GM21367 (cell line): Measurements from ENCODE around the gene GSE1.

Experiments used
- ATAC-seq: cut with Tn5 transposase; IDR thresholded peaks from one replicate; pipeline ENCODE4 v1.9.1; 2021; ENCODE audit not compliant: unreplicated experiment

Gene GSE1

GRCh38 chr16:85616607-85617321 is 3.6 kb downstream of the GSE1 start:
- no peak for ATAC-seq

DNA sequence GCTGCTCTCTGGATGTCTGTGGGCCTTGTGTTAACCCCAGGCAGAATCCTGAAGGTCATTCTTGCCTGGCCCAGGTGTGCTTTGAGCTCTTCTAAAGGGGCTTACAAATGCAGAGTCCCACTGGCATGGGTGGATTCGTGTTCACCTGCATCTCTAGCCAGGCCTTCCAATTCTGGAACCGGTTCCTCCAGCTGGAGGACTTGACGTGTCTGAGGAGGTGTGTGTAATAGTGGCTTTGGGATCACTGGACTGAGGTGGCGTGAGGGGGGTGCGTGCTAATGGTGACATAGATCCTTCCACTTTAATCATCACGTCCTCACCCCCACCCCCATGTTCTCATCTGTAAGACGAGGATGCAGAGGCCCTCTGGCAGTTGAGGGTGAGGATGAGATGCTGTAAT is 4.8 kb downstream of the GSE1 start:
- no peak for ATAC-seq

DNA sequence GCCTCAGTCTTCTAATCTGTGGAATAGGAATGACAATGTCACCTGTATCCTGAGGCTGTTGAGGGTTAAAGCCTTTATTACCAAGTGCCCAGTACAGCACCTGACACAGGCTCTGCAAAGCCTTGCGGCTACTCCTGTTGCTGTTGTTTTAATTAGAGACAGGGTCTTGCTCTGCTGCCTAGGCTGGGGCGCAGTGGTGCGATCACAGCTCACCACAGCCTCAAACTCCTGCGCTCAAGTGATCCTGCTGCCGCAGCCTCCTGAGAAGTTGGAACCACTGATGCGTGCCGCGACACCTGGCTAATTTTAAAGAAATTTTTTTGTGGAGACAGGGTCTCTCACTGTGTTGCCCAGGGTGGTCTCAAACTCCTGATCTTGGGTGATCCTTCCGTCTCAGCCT is 5.4 kb downstream of the GSE1 start:
- no peak for ATAC-seq

DNA sequence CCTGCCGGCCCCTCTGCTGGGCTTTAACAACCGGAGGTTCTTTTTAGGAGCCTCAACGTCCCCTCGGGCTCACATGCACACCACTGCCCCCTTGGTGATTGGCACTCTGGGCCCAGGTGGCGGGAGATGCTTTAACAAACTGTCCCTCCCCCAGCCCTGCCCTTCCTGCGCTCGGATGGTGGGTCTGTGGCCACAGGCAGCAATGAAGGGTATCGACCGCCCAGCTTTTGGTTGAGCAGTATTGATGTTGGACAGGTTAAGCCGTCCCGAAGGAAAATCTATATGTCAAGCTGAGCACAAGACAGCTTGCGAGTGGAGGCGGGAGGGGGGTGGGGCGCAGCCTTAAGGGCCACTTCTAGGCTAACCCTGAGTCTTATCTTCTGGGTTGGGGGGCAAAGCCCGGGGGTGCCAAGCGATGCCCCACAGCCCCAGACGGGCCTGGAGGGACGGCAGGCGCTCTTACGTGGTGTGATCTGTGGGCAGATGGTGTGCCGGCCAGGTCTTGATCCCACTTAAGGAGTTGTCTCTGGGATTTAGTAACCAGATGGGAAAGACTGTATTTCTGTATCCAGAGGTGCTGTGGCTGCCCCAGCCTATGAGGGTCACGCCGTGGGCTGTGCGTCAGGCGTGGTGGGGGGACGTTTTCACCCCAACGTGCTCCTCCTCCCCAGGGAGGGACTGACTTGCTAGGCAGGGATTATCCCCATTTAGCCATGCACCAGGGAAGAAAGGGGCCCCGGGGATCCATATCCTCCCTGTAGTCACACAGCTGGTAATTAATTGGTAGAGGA is 6.2 kb downstream of the GSE1 start:
- no peak for ATAC-seq

DNA sequence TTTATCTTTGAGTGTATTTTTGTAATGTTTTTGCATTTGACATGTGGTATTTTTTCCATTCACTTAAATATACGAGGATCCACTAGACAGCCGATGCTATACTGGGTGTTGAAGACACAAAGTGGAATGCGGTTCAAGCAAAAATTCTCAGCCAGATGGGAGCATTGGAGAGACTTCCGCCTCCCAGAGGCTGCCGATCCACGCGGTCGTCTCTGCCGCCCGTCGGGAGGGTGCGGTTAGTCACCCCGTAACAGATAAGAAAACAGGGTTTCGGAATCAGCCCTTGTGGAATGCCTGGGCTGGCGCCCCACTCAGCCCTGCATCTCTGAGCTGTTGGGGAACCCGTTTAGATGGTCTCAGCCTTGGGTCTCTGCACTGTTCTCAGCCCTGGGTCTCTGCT is 7.3 kb downstream of the GSE1 start:
- ATAC-seq: no peak

DNA sequence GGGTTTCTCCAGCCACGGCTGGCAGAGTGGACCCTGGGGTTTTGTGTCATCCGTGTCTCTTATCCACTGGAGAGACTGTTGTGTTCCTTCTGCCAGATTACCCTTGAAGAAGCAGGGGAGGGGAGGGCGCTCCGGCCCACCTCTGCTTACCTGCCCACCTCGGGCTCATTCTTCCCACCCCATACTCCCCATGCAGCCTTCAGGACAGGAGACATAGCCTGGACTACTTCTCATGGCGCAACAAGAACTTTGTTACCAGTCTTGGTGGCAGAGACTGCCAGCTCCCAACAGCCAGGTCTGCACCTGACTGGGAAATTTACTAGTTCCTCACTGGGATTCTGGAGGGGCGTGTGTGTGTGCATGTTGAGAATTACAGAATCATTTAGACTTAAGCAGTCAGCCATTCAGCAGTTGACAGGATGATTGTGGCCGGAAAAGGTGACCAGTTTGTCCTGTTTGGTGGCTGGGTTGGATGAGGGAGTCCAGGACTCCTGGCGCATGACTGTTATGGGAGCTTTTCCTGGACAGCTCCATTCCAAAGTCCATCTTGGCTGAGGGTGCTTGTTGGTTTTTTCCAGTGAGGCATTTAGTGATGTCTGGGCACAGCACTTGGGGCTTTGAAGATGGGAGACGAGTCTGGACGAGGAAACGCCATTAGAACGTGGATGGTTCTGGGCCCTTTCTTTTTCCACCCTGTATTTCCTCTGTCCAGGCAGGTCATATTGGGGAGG is 8.7 kb downstream of the GSE1 start:
- no peak for ATAC-seq

DNA sequence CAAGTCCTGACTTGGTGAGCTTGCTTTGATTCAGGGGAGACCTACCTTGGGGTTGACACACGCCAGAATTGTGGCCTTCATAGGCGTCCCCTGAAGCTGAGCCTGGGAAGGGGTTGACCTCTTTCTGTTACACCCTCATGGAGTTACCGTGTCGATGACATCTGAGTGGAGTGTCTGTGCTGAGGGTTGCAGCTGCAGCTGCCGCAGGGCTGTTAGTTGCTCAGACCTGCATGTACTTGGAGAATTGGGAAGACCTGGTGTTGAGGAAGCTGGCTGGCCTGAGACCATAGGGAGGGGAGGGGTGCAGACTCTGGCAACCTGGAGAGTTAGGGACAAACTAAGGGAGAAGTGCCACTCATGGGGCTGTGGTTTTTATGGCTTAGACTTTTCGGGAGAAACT is 9.6 kb downstream of the GSE1 start:
- no peak for ATAC-seq

GRCh38 chr16:85623250-85623649 is 10.1 kb downstream of the GSE1 start:
- ATAC-seq: no peak

- no peak for ATAC-seq
These were observed 11.0 kb downstream of the GSE1 start for GRCh38 chr16:85623997-85624601.

DNA sequence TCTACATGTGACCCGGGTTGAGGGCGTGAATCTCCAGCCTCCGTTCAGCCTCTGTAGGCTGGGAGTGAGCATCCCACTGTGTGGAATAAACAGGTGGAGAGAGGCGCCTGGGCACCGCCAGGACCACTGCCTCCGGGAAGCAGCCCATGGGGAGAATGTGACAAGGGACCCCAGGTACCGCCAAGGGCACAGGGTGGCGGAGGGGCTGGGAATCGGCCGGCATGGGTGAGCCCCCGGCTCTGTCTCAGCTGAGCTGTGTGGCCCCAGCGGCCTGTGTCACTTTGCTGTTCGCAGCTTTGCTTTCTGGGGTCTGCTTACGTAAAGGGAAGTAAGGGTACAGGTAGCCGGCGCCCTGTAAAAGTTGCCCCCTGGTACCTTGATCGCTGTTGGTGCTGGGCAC is 11.5 kb downstream of the GSE1 start:
- ATAC-seq: no peak

DNA sequence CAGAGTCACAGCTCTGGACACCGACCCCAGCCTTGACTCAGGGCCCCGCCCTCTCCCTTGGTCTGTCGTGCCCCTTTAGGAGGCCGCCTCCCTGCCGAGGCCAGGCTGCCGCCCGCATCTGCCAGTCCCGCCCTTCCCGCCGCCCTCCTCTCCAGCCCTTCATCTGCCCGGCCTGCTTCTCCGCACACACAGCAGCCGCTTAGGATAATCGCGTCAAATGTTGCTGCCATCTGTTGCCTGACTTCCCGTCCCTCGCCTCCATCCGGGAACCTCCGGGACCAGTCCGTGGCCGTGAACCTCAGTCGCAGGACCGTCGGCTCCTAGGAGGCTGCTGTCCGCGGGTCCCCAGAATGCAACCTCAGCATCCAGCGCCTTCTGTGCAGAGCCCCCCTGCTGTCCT is 11.9 kb downstream of the GSE1 start:
- no peak for ATAC-seq

GRCh38 chr16:85625485-85626117 is 12.5 kb downstream of the GSE1 start:
- ATAC-seq: no peak

GRCh38 chr16:85626191-85626981 is 13.3 kb downstream of the GSE1 start:
- no peak for ATAC-seq

DNA sequence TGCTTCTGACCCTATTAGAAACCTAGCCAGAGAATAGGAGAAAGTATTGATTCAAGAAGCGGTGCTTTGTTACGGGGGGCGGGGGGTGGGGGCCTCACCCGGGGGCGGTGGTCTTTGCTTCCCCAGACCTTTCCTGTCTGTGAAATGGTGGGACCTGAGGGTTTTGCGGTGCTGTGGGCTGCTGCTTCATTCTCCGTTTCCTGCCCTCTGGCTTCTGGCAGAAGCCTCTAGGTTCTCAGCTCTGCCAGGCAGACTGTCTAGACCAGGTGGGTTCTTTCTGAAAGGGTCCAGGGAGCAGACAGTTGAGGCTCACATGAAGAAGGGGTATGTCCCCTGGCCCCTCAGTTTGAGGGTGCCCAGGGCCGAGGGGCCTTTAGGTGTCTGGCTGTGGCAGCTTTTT is 14.0 kb downstream of the GSE1 start:
- no peak for ATAC-seq

- ATAC-seq: no peak
These were observed 14.6 kb downstream of the GSE1 start for GRCh38 chr16:85627526-85628264.

DNA sequence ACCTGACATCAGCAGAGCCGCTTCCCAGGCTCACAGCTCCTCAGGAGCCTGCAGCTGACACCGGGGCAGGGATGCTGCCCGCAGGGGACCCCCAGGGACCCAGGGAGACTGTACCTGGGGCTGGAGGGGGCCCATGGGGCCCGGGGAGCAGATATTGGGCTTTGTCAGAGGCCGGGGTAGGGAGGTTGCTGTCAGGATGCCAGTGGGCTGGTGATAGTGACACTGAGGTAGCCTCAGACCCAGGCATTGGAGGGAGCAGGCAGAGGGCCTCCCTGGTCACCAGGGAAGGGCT is 15.1 kb downstream of the GSE1 start:
- no peak for ATAC-seq

DNA sequence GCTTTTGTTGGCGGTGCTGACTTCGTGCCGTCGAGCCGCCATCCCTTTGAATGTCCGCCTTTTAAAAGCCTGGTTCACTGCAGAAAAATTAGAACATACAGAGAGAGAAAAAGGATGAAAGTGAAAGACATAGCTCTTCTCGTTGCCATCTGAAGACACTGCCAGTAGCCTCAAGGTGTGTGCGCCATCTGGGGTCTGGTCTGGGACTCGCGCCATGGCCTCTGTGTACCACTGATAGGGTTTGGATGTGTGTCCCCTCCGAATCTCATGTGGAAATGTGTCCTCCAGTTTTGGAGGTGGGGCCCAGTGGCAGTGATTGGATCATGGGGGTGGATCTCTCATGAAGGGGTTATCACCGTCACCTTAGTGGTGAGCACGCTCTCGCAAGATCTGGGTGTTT is 15.5 kb downstream of the GSE1 start:
- ATAC-seq: no peak

DNA sequence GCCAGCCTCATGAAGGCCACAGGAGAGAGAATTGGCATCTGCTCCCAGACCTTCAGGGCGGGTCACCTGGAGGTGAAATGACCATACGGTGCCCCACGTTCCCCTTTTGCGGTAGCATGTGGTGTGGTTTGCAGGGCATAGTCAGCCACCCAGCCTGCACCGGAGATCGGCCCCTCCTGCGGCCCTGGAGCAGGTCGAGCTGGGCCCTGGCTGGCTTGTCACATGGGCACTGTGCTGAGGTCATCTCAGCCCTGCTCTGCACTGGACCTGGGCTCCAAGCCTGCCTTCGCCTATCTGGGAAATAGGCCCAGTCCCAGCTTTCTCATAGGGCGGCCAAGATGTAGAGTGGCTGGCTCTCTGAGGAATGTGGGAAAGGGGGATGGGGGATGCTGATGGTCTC is 16.2 kb downstream of the GSE1 start:
- no peak for ATAC-seq

- ATAC-seq: no peak
These were observed 16.7 kb downstream of the GSE1 start for GRCh38 chr16:85629853-85630252.

DNA sequence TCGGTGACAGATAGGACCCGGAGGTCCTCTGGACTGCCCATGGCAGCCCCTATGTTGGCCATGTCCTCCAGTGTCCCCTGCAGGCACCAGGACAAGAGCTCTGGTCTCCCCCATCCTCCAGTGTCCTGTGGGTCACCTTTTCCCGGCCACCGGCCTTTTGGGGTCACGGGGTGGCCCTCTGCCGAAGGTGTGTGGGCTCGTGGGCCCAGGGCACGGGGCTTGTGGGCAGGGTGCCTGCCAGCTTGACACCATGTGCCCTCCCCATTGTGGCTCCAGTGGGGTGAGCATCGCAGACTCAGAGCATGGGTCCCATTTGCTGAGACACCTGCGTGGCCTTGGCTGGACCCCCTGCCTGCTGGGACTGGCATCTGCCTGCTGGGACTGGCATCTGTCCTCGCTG is 18.1 kb downstream of the GSE1 start:
- ATAC-seq: no peak
